H1 (cell line): Measurements from ENCODE around the gene FRMPD4. TPM values are rescaled to one million over a fixed set of nuclear protein-coding genes. Genes with fewer than 3 reads are reported as not detected.

Source experiments
- CTCF ChIA-PET: fragments of 300-600 bp; sonication (Branson Sonifier 250); formaldehyde crosslinking; loops from one replicate; lab custom pipeline; 2021; ENCODE audit not compliant: partially characterized antibody; lab: Charles Lee
- POLR2A ChIA-PET: fragments of 300-600 bp; sonication (Branson Sonifier 250); formaldehyde crosslinking; loops from one replicate; lab custom pipeline; 2021; ENCODE audit warnings: inconsistent platforms; ENCODE audit not compliant: partially characterized antibody; lab: Charles Lee
- DNase-seq, 2 experiments: peaks; one replicate each; pipeline versions ENCODE4 v3.0.0 to v3.0.0-alpha.2; 2010 to 2022; ENCODE audit warnings: low spot score in 2 of 2, low read depth in 1 of 2, mixed read lengths in 1 of 2
- FAIRE-seq: peaks from 2 replicates; lab custom pipeline; 2011; peaks lifted over from hg19 to GRCh38; lab: Jason Lieb, UNC
- H2AFZ ChIP-seq: 2 replicates; pipeline ENCODE4 v1.8.1; 2012; ENCODE audit warnings: low read length, inconsistent platforms
- H2AK5ac ChIP-seq: 2 replicates; pipeline ENCODE4 v1.6.1; 2013; ENCODE audit warnings: low read depth, low read length
- H2BK120ac ChIP-seq: replicated peaks from 2 replicates; pipeline ENCODE3; 2013; ENCODE audit warnings: low read depth, low read length, inconsistent platforms
- H2BK12ac ChIP-seq: 2 replicates; pipeline ENCODE4 v1.6.1; 2013; ENCODE audit warnings: low read depth, low read length
- H2BK15ac ChIP-seq: 2 replicates; pipeline ENCODE4 v1.6.1; 2013; ENCODE audit warnings: low read length
- H2BK20ac ChIP-seq: 2 replicates; pipeline ENCODE4 v1.6.1; 2013; ENCODE audit warnings: low read length
- H2BK5ac ChIP-seq: 2 replicates; pipeline ENCODE4 v1.6.1; 2013; ENCODE audit warnings: low read depth, low read length
- H3K14ac ChIP-seq: 2 replicates; pipeline ENCODE4 v1.6.1; 2013; ENCODE audit warnings: inconsistent platforms; ENCODE audit not compliant: insufficient read length
- H3K18ac ChIP-seq: 2 replicates; pipeline ENCODE4 v1.6.1; 2013; ENCODE audit warnings: low read length; ENCODE audit errors: extremely low read depth
- H3K23ac ChIP-seq: 2 replicates; pipeline ENCODE4 v1.6.1; 2013; ENCODE audit warnings: inconsistent platforms; ENCODE audit not compliant: insufficient read length
- H3K23me2 ChIP-seq: 2 replicates; pipeline ENCODE4 v1.6.1; 2013; ENCODE audit warnings: low read depth, low read length
- H3K27ac ChIP-seq: 2 replicates; pipeline ENCODE4 v1.6.1; 2011; ENCODE audit warnings: low read depth, low read length, inconsistent platforms
- H3K27me3 ChIP-seq, 4 experiments: replicated peaks in 1 of 4; 1 replicate in 1 of 4; 2 replicates in 3 of 4; pipeline versions ENCODE4 v1.6.1 to v1.8.1; 2011 to 2013; ENCODE audit warnings: low read length in 3 of 4, mild to moderate bottlenecking in 3 of 4, inconsistent platforms in 2 of 4, mixed read lengths in 2 of 4, moderate library complexity in 1 of 4; ENCODE audit not compliant: control insufficient read depth in 3 of 4, insufficient read depth in 3 of 4; ENCODE audit errors: extremely low read depth in 1 of 4
- H3K36me3 ChIP-seq, 4 experiments: 2 replicates each; pipeline versions ENCODE4 v1.6.1 to v1.8.1; 2011 to 2013; ENCODE audit warnings: mild to moderate bottlenecking in 4 of 4, low read length in 3 of 4, moderate library complexity in 2 of 4, control low read depth in 1 of 4, inconsistent platforms in 1 of 4; ENCODE audit not compliant: insufficient read depth in 4 of 4, control insufficient read depth in 2 of 4
- H3K4ac ChIP-seq: replicated peaks from 2 replicates; pipeline ENCODE3; 2013; ENCODE audit warnings: low read length, low read depth, mixed read lengths, inconsistent platforms; ENCODE audit not compliant: insufficient read length
- H3K4me1 ChIP-seq, 4 experiments: replicated peaks in 1 of 4; 1 replicate in 1 of 4; 2 replicates in 3 of 4; pipeline versions ENCODE4 v1.6.1 to v1.8.1; 2011 to 2013; ENCODE audit warnings: low read length in 3 of 4, inconsistent platforms in 2 of 4, mixed read lengths in 1 of 4; ENCODE audit not compliant: insufficient read depth in 4 of 4, control insufficient read depth in 3 of 4
- H3K4me2 ChIP-seq, 2 experiments: 2 replicates each; pipeline versions ENCODE4 v1.6.1 to v1.8.1; 2011 to 2013; ENCODE audit warnings: low read depth in 2 of 2, low read length in 2 of 2, control low read depth in 1 of 2, inconsistent platforms in 1 of 2, mild to moderate bottlenecking in 1 of 2; ENCODE audit not compliant: insufficient read depth in 1 of 2
- H3K4me3 ChIP-seq, 4 experiments: fragments of 200-600, 300-600 bp in 1 of 4; sonication (generic), shearing (Covaris generic), sonication (Bioruptor Twin) in 1 of 4; 2 replicates each; pipeline versions ENCODE4 v1.5.1 to v1.8.1; 2011 to 2016; ENCODE audit warnings: low read length in 4 of 4, low read depth in 3 of 4, control low read depth in 2 of 4, inconsistent platforms in 2 of 4, mild to moderate bottlenecking in 2 of 4, mixed read lengths in 1 of 4, moderate library complexity in 1 of 4; ENCODE audit not compliant: insufficient read depth in 2 of 4; ENCODE audit errors: extremely low read depth in 1 of 4
- H3K56ac ChIP-seq: replicated peaks from 2 replicates; pipeline ENCODE3; 2013; ENCODE audit warnings: low read depth, mild to moderate bottlenecking, mixed read lengths, low read length, inconsistent platforms; ENCODE audit not compliant: insufficient read length
- H3K79me1 ChIP-seq: 2 replicates; pipeline ENCODE4 v1.6.1; 2013; ENCODE audit warnings: low read depth, low read length, control low read depth
- H3K79me2 ChIP-seq, 2 experiments: 2 replicates each; pipeline versions ENCODE4 v1.6.1 to v1.8.1; 2012 to 2013; ENCODE audit warnings: low read length in 2 of 2, mild to moderate bottlenecking in 2 of 2, inconsistent platforms in 1 of 2; ENCODE audit not compliant: insufficient read depth in 2 of 2, control insufficient read depth in 1 of 2
- H3K9ac ChIP-seq, 4 experiments: replicated peaks in 1 of 4; 1 replicate in 1 of 4; 2 replicates in 3 of 4; pipeline versions ENCODE4 v1.6.1 to v1.8.1; 2011 to 2013; ENCODE audit warnings: low read depth in 3 of 4, low read length in 3 of 4, control low read depth in 2 of 4, mild to moderate bottlenecking in 2 of 4, moderate library complexity in 2 of 4, inconsistent platforms in 1 of 4; ENCODE audit errors: extremely low read depth in 1 of 4
- H3K9me3 ChIP-seq, 2 experiments: 2 replicates each; pipeline versions ENCODE4 v1.6.1 to v1.8.1; 2012 to 2013; ENCODE audit warnings: mild to moderate bottlenecking in 2 of 2, moderate library complexity in 2 of 2, control low read depth in 1 of 2, inconsistent platforms in 1 of 2, low read depth in 1 of 2, low read length in 1 of 2, mixed read lengths in 1 of 2; ENCODE audit not compliant: insufficient read depth in 2 of 2
- H4K20me1 ChIP-seq, 2 experiments: replicated peaks in 1 of 2; 2 replicates each; pipeline versions ENCODE3 to v1.8.1; 2011 to 2013; ENCODE audit warnings: inconsistent platforms in 2 of 2, low read length in 2 of 2, mild to moderate bottlenecking in 1 of 2; ENCODE audit not compliant: insufficient read depth in 2 of 2, control insufficient read depth in 1 of 2
- H4K5ac ChIP-seq: 2 replicates; pipeline ENCODE4 v1.6.1; 2013; ENCODE audit warnings: low read length, low read depth, mixed read lengths, inconsistent platforms; ENCODE audit not compliant: insufficient read length
- H4K8ac ChIP-seq: 2 replicates; pipeline ENCODE4 v1.8.0; 2013; ENCODE audit warnings: mild to moderate bottlenecking, moderate library complexity, low read length, inconsistent platforms; ENCODE audit not compliant: insufficient read depth; ENCODE audit errors: extremely low read depth
- H4K91ac ChIP-seq: replicated peaks from 2 replicates; pipeline ENCODE3; 2013; ENCODE audit warnings: low read length, mixed read lengths, inconsistent platforms; ENCODE audit not compliant: insufficient read length
- ASH2L ChIP-seq: fragments of 200-600, 300-600 bp; sonication (generic); IDR thresholded peaks from one replicate; pipeline ENCODE4 v1.7.1; 2017; ENCODE audit warnings: low read length
- BRCA1 ChIP-seq: IDR thresholded peaks from 2 replicates; pipeline ENCODE4 v1.6.1; 2012; ENCODE audit warnings: low read depth, low read length, improper control_type of control experiment
- CEBPB ChIP-seq: IDR thresholded peaks from 2 replicates; pipeline ENCODE4 v1.6.1; 2012; ENCODE audit warnings: low read depth, low read length
- GABPA ChIP-seq: IDR thresholded peaks from 2 replicates; pipeline ENCODE4 v1.6.1; 2011; ENCODE audit warnings: mild to moderate bottlenecking, low read length, moderate library complexity, borderline replicate concordance; ENCODE audit not compliant: insufficient read depth
- JUND ChIP-seq: IDR thresholded peaks from 2 replicates; pipeline ENCODE4 v1.6.1; 2011; ENCODE audit warnings: mild to moderate bottlenecking, improper control_type of control experiment, low read length
- NANOG ChIP-seq: IDR thresholded peaks from 2 replicates; pipeline ENCODE4 v1.6.1; 2011; ENCODE audit warnings: low read length, low read depth, mild to moderate bottlenecking, inconsistent platforms; ENCODE audit not compliant: insufficient read depth, poor library complexity, severe bottlenecking
- NRF1 ChIP-seq: IDR thresholded peaks from 2 replicates; pipeline ENCODE4 v1.6.1; 2011; ENCODE audit warnings: mild to moderate bottlenecking, low read depth, low read length, improper control_type of control experiment
- RAD21 ChIP-seq, 2 experiments: IDR thresholded peaks in 1 of 2; conservative IDR thresholded peaks in 1 of 2; 2 replicates each; pipeline ENCODE4 v1.6.1; 2011; ENCODE audit warnings: low read depth in 2 of 2, low read length in 2 of 2, improper control_type of control experiment in 1 of 2, inconsistent platforms in 1 of 2, mild to moderate bottlenecking in 1 of 2, moderate library complexity in 1 of 2
- SIX5 ChIP-seq: IDR thresholded peaks from 2 replicates; pipeline ENCODE4 v1.6.1; 2011; ENCODE audit warnings: mild to moderate bottlenecking, low read depth, low read length
- SRF ChIP-seq: IDR thresholded peaks from 2 replicates; pipeline ENCODE4 v1.6.1; 2011; ENCODE audit warnings: mild to moderate bottlenecking, low read depth, low read length, moderate library complexity
- TAF1 ChIP-seq: IDR thresholded peaks from 2 replicates; pipeline ENCODE4 v1.6.1; 2011; ENCODE audit warnings: mild to moderate bottlenecking, low read depth, low read length
- TAF7 ChIP-seq: optimal IDR thresholded peaks from 2 replicates; pipeline ENCODE3; 2011; ENCODE audit warnings: low read depth, mild to moderate bottlenecking, inconsistent platforms, low read length, moderate library complexity, borderline replicate concordance
- WGBS, 2 experiments: shearing (Covaris generic) in 1 of 2; methylation state at CpG; one replicate each; pipeline versions ENCODE4 v1.1.6 to v1.1.7; 2013 to 2015; ENCODE audit warnings: low lambda C conversion rate in 2 of 2, mixed read lengths in 2 of 2, inconsistent platforms in 1 of 2, low coverage in 1 of 2, missing lambda C conversion rate in 1 of 2; ENCODE audit not compliant: insufficient replicate concordance in 2 of 2, insufficient coverage in 1 of 2, insufficient read length in 1 of 2; ENCODE audit errors: extremely low coverage in 1 of 2, missing lambda C conversion rate in 1 of 2; 5-methylcytosine and 5-hydroxymethylcytosine counted together
- polyA plus RNA-seq, 7 experiments: library from polyadenylated mRNA; depleted of rRNA in 3 of 7; stranded (reverse) in 5 of 7; unstranded in 2 of 7; fragments of >200 nt in 5 of 7; fragments of 200-250 nt in 2 of 7; gene quantifications; 1 replicate in 5 of 7; 2 replicates in 1 of 7; 4 replicates in 1 of 7; pipeline versions ENCODE4 v1.2.1 to v1.2.3, GENCODE V29; 2011 to 2013; ENCODE audit warnings: missing spikeins in 2 of 7, mixed read lengths in 2 of 7
- total RNA-seq: library from RNA; stranded (reverse); fragmentation: NEBNext Ultra II Directional; extraction: Animal tissue kit (Norgen Biotek cat#: 25700); gene quantifications from 2 replicates; pipeline ENCODE4 v1.2.1, GENCODE V29; 2021

The FRMPD4 gene
- total and polyA plus RNA-seq, 2 of the 8 experiments (the other 6 are each of a cell fraction or from before 2014, with no cell fraction given): 0.02 to 0.37 TPM

DNA sequence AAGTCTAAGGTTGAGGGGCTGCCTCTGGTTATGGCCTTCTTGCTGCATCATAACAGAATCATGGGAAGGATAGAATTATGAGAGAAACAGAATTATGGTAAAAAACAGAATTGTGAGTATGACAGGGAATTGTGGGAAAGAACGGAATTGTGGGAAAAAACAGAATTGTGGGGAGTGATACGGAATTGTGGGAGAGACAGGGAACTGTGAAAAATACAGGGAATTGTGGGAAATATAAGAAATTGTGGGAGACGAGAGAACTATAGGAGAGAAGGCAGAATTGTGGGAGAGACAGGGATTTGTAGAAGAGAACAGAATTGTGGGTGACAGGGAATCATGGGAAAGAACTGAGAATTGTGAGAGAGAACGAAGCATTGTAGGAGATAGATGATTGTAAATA is 159.1 kb downstream of the FRMPD4 start:
- no peaks in the 10 kb centered on the region for H3K79me1 ChIP-seq
- 97 to 100% methylated on average over 1 to 4 of the region's 4 CpGs for WGBS, 2 experiments
- H3K9me3 ChIP-seq: no peaks in the 10 kb centered on the region
- H3K56ac ChIP-seq: no peak overlapping the region
- H3K4me3 ChIP-seq: no peak overlapping the region
- no peak overlapping the region for H2BK5ac ChIP-seq
- H3K14ac ChIP-seq: no peak overlapping the region
- no peak overlapping the region for H2AK5ac ChIP-seq
- H3K36me3 ChIP-seq: no peaks in the 10 kb centered on the region
- H2AFZ ChIP-seq: no peak overlapping the region
- DNase-seq (no peak), FAIRE-seq (no peak)
- H2BK120ac ChIP-seq: no peak overlapping the region
- POLR2A ChIA-PET: no interaction called here
- no peaks in the 10 kb centered on the region for H4K20me1 ChIP-seq
- H4K5ac ChIP-seq: no peak overlapping the region
- H3K79me2 ChIP-seq: no peaks in the 10 kb centered on the region
- no peak overlapping the region for H2BK20ac ChIP-seq
- TF ChIP-seq JUND (no peak), ASH2L (no peak), SIX5 (no peak), BRCA1 (no peak), NRF1 (no peak), TAF7 (no peak), SRF (no peak), GABPA (no peak), TAF1 (no peak), CEBPB (no peak), RAD21 (IDR thresholded peaks at IDR 0.05 in 1 of 2, conservative IDR thresholded peaks at IDR 0.05 in 1 of 2; ENCODE audit: low read depth in 2 of 2, low read length in 2 of 2) (no peak), NANOG (no peak)
- H4K8ac ChIP-seq: no peak overlapping the region
- no peaks in the 10 kb centered on the region for H3K27me3 ChIP-seq
- no peak overlapping the region for H4K91ac ChIP-seq
- CTCF ChIA-PET: no interaction called here
- no peak overlapping the region for H2BK12ac ChIP-seq
- no peak overlapping the region for H3K9ac ChIP-seq
- H3K23ac ChIP-seq: no peak overlapping the region
- H3K4me1 ChIP-seq: no peaks in the 10 kb centered on the region
- H3K23me2 ChIP-seq: no peaks in the 10 kb centered on the region
- H2BK15ac ChIP-seq: no peak overlapping the region
- no peak overlapping the region for H3K4me2 ChIP-seq
- no peak overlapping the region for H3K27ac ChIP-seq
- no peak overlapping the region for H3K18ac ChIP-seq
- no peak overlapping the region for H3K4ac ChIP-seq
